HG03457 (cell line): ENCODE measurements around the gene VIL1.

Experiments used
- ATAC-seq: cut with Tn5 transposase; IDR thresholded peaks from one replicate; pipeline ENCODE4 v1.9.1; 2021; ENCODE audit warnings: moderate number of reproducible peaks; ENCODE audit not compliant: unreplicated experiment

VIL1 gene

DNA sequence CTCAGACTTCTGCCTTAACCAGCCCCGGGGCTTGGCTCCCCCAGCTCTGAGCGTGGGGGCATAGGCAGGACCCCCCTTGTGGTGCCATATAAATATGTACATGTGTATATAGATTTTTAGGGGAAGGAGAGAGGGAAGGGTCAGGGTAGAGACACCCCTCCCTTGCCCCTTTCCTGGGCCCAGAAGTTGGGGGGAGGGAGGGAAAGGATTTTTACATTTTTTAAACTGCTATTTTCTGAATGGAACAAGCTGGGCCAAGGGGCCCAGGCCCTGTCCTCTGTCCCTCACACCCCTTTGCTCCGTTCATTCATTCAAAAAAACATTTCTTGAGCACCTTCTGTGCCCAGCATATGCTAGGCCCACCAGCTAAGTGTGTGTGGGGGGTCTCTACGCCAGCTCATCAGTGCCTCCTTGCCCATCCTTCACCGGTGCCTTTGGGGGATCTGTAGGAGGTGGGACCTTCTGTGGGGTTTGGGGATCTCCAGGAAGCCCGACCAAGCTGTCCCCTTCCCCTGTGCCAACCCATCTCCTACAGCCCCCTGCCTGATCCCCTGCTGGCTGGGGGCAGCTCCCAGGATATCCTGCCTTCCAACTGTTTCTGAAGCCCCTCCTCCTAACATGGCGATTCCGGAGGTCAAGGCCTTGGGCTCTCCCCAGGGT is 13.7 kb upstream of the VIL1 start:
- no peak for ATAC-seq

DNA sequence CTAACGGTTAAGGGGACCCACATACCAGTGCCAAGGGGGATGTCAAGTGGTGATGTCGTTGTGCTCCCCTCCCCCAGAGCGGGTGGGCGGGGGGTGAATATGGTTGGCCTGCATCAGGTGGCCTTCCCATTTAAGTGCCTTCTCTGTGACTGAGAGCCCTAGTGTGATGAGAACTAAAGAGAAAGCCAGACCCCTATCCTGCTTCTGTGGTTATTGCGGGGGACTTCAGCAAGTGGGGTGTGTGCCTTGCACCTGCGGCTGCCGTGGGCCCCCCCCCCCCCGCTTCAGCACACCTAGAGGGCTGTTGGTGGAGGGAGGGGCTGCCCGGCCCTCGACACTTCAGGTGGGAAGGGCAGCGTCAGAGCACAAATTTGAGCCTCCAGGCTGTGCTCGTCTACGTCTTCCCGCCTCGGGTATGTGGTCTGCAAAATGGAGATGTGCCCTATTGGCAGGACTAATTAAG is 13.1 kb upstream of the VIL1 start:
- ATAC-seq: no peak

- peak; percentile 66 for ATAC-seq
These were observed 12.5 kb upstream of the VIL1 start for GRCh38 chr2:218406209-218406948.

GRCh38 chr2:218406949-218407618 is 11.8 kb upstream of the VIL1 start:
- peak; percentile 7 for ATAC-seq

DNA sequence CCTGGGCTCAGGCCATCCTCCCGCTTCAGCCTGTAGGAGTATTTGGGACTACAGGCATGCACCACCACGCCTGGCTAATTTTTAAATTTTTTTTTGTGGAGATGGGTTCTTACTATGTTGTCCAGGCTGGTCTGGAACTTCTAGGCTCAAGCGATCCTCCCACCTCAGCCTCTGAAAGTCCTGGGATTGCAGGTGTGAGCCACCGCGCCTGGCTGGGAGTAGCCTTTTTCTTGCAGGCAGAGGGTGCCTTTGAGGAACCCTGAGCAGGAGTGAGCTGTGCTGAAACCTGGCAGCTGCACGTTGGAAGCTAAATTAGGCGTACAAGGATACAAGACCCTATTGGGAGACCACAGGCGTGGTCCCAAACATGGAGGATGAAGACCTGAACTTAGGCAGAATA is 11.2 kb upstream of the VIL1 start:
- ATAC-seq: no peak

DNA sequence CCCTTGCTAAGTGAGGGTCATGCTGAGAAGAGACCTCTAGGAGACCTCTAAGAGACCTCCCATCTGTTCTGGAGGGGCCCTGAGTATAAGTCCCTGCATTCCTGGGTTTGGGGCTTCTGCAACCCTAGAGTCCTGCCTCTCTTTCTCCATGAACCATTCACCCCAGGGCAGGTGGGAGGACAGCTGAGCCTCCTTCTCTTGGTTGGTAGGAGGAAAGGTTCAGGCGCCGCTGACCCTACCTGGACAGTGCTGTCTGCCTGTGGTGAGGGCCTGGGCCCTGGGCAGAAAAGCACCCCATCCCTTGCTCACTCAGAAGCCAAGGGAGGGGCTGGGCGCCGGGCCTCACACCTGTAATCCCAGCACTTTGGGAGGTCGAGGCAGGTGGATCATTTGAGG is 604 bp upstream of the VIL1 start:
- ATAC-seq: no peak

DNA sequence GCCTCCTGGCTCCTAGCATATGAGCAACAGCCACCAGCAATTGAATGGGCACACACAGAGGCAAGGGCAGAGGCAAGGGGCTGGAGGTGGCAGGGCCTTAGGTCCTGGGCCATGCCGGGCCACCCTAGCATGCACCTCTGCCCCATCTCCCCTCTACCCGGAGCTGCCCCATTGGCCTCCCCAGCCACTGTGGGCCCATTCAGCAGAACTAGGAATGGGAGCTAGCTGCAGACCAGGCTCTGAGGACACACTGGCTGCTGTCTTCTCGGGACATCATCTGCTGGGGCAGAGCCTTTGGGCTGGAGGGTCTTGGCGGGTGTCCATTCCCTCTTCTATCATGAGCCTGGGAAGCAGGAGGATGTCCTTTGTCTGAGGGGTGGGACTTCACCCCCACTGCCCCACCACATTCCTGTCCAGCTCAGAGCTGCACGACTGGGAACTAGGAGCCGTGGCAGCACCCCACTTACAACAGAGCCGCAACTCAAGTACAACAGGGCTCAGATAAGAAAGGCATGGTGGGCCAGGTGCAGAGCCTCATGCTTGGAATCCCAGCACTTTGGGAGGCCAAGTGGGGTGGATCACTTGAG is 800 bp downstream of the VIL1 start:
- no peak for ATAC-seq

DNA sequence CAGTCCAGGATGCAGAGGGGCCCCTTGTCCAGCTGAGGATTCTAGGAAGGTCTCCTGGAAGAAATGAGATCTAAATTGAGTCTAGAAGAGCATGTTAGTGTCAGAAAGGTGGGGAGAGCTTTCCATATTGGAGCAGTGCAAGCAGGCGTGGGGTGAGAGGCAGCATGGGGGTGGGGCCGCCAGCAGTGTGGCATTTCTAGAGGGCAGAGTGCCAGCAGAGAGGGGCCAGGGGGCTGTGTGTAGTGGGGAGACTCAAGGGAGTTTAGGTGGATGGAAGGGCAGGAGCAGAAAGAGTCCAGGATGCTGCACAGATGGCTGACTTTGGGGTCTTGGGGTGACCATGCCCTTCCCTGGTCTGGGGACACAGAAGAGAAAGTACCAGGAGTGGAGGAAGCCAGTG is 2.1 kb downstream of the VIL1 start:
- no peak for ATAC-seq

DNA sequence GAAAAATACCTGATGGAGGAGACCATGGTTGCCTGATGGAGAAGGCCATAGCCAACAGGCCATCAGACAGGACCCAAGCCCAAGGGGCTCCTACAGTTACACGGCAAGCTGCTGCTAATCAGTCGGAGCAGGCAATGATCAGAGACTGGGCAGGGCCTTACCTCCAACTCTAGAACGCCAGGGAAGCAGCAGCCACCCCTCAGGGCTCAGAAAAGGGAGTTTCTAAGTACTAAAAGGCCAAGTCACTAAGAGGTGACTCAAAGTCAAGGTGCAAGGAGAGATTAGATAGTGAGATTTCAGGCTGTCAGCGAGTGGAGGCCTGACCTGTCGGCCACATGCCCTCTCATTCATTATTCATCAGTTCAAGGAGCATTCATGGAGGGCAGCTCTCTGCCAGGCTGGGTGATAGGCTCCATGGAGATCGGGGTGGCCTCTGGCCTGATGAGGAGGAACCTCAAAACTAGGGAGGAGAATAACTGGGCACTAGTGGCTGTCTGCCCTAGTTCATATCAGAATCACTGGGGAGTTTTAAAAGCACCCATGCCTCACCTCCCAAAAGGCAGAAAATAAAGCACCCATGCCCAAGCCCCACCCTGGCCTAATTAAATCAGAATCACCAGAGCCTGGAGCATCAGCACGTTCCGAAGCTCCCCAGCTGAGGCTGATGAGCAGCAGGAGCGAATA is 3.6 kb downstream of the VIL1 start:
- no peak for ATAC-seq

DNA sequence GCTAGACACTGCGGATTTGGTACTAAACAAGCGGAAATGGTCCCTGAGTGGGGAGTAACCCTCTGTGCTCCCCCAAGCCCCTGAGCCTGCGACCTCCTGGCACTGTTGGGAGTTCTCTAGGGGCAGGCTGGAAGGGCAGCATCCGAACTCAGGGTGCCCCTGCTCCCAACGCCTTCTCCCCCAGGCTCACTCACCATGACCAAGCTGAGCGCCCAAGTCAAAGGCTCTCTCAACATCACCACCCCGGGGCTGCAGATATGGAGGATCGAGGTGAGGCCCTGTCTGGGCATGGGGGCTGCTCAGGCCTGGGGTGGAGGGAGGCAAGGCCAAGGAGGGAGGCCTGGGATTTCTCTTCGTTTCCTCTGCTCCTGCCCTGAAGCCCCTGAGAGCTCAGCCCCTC is 4.7 kb downstream of the VIL1 start:
- ATAC-seq: no peak

DNA sequence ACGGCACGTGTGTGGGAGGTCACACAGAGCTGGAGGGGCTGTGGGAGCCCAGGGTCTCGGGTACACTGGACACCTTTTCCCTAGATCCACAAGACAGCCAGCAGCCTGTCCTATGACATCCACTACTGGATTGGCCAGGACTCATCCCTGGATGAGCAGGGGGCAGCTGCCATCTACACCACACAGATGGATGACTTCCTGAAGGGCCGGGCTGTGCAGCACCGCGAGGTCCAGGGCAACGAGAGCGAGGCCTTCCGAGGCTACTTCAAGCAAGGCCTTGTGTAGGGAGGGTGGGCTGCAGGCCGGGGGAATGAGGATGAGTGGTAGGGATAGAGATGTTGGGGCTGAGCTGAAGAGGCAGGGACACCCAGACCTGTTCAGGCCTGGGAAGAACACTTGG is 6.6 kb downstream of the VIL1 start:
- ATAC-seq: no peak

DNA sequence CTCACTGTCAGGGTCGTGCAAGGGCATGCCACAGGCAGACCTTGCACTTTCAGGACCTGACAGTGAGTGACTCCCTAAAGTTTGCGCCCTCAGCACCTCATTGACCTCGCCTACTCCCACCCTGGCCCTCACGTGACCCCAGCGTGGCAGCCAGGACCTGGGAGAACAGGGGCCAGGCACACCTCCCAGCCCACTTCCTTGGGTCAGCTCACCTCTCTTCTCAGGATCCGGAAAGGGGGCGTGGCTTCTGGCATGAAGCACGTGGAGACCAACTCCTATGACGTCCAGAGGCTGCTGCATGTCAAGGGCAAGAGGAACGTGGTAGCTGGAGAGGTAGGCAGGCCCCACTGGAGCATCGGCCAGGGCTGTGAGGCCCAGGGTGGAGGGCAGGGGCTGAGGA is 8.8 kb downstream of the VIL1 start:
- no peak for ATAC-seq

DNA sequence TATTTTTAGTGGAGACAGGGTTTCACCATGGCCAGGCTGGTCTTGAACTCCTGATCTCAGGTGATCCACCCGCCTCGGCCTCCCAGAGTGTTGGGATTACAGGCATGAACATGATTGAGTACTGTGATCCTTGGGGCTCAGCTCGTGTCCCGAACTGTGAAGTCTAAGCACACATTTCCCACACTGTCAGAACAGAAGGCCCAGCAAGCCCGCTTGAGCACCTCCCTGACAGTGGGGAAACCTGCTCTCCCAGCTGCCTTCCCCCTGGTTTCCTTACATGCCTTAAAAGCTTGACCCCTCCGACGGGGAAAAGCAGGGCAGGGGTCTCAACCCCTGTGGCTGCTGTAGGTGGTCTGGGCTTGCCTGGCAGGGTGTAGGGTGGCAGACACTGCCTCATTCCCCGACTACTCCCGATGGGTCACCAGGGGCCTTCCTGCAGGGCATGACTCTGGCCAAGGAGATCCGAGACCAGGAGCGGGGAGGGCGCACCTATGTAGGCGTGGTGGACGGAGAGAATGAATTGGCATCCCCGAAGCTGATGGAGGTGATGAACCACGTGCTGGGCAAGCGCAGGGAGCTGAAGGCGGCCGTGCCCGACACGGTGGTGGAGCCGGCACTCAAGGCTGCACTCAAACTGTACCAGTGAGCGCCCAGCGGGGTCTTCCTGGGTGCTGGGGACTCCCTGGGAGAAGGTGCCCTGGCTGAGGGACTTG is 10.1 kb downstream of the VIL1 start:
- no peak for ATAC-seq

- ATAC-seq: no peak
These were observed 11.2 kb downstream of the VIL1 start for GRCh38 chr2:218429911-218430692.

DNA sequence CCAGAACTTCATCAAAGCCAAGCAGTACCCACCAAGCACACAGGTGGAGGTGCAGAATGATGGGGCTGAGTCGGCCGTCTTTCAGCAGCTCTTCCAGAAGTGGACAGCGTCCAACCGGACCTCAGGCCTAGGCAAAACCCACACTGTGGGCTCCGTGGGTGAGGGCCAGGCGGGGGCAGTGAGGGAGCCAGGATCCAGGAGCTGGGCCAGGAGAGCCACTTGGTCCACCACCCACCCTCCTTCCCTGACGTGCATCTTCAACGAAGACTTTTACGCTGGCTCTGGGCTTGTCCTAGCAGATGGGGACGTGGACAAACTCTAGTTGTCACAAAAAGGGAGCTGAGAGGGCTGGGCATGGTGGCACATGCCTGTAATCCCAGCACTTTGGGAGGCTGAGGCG is 11.8 kb downstream of the VIL1 start:
- no peak for ATAC-seq

DNA sequence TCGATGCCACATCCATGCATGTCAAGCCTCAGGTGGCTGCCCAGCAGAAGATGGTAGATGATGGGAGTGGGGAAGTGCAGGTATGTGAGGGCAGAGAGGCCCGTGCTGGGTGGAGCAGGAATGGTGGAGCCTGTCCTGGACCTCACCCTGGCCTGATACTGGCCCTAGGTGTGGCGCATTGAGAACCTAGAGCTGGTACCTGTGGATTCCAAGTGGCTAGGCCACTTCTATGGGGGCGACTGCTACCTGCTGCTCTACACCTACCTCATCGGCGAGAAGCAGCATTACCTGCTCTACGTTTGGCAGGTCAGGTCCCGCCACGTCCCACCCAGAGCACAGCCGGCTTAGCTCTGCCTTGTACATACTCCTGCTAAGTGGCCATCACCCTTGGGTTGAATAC is 13.0 kb downstream of the VIL1 start:
- ATAC-seq: no peak

- no peak for ATAC-seq
These were observed 13.9 kb downstream of the VIL1 start for GRCh38 chr2:218432676-218433365.

DNA sequence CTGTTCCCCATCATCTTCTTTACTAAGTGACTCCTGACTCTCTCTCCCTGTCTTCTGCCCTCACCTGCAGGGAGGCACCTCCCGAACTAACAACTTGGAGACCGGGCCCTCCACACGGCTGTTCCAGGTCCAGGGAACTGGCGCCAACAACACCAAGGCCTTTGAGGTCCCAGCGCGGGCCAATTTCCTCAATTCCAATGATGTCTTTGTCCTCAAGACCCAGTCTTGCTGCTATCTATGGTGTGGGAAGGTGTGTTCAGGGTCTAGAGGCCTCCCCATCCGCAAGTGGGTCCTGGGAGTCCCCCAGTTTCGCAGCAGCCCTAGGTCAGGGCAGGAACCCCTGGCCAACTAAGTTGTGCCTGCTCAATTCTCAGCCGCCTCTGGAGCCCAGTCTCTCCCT is 15.5 kb downstream of the VIL1 start:
- no peak for ATAC-seq
